DOHH2 (cell line): ENCODE results near the gene FAM98B.

Experiments
- H3F3A ChIP-seq: fragments of 200-600 bp; sonication (generic), shearing (Covaris generic); 2 replicates; pipeline ENCODE4 v1.6.0; 2016; ENCODE audit warnings: antibody characterized with exemption, mild to moderate bottlenecking; ENCODE audit not compliant: control insufficient read depth, insufficient read depth
- H3K27ac ChIP-seq: fragments of 200-600 bp; sonication (generic); 2 replicates; pipeline ENCODE4 v1.5.1; 2014; ENCODE audit warnings: low read depth, mild to moderate bottlenecking, low read length, moderate library complexity
- H3K27me3 ChIP-seq: fragments of 200-600 bp; sonication (generic); 2 replicates; pipeline ENCODE4 v1.6.1; 2014; ENCODE audit warnings: mild to moderate bottlenecking, low read length, mixed read lengths; ENCODE audit not compliant: control insufficient read depth
- H3K36me3 ChIP-seq: fragments of 200-600 bp; sonication (generic); 2 replicates; pipeline ENCODE4 v1.6.1; 2014; ENCODE audit warnings: mild to moderate bottlenecking, low read length, moderate library complexity, mixed read lengths; ENCODE audit not compliant: control insufficient read depth
- H3K4me1 ChIP-seq: fragments of 200-600 bp; sonication (generic); 2 replicates; pipeline ENCODE4 v1.6.1; 2014; ENCODE audit warnings: mild to moderate bottlenecking, low read length, mixed read lengths; ENCODE audit not compliant: control insufficient read depth
- H3K4me2 ChIP-seq: fragments of 200-600 bp; sonication (generic); 2 replicates; pipeline ENCODE4 v1.6.0; 2014; ENCODE audit warnings: mild to moderate bottlenecking, low read length, moderate library complexity
- H3K4me3 ChIP-seq: fragments of 200-600 bp; sonication (generic); 2 replicates; pipeline ENCODE4 v1.5.1; 2014; ENCODE audit warnings: mild to moderate bottlenecking, low read length, mixed read lengths
- H3K79me2 ChIP-seq: fragments of 200-600 bp; sonication (generic); 2 replicates; pipeline ENCODE4 v1.6.1; 2014; ENCODE audit warnings: mild to moderate bottlenecking, low read length, mixed read lengths; ENCODE audit not compliant: control insufficient read depth
- H3K9me2 ChIP-seq: fragments of 200-600 bp; sonication (generic); replicated peaks from 2 replicates; pipeline ENCODE4 v1.6.1; 2014; ENCODE audit warnings: mild to moderate bottlenecking, low read length, mixed read lengths; ENCODE audit not compliant: control insufficient read depth
- H3K9me3 ChIP-seq: fragments of 200-600 bp; sonication (generic); 2 replicates; pipeline ENCODE4 v1.6.1; 2014; ENCODE audit warnings: antibody characterized with exemption, low read length, mixed read lengths; ENCODE audit not compliant: control insufficient read depth, insufficient read depth
- H4K20me1 ChIP-seq: fragments of 200-600 bp; sonication (generic); 2 replicates; pipeline ENCODE4 v1.6.0; 2014; ENCODE audit warnings: low read depth, mild to moderate bottlenecking, antibody characterized with exemption, low read length, moderate library complexity; ENCODE audit not compliant: control insufficient read depth, insufficient read depth
- CTCF ChIP-seq: fragments of 200-600 bp; sonication (generic); IDR thresholded peaks from one replicate; pipeline ENCODE4 v1.5.1; 2014; ENCODE audit warnings: antibody characterized with exemption, mild to moderate bottlenecking, low read depth, low read length; ENCODE audit not compliant: poor library complexity, severe bottlenecking
- EZH2phosphoT487 ChIP-seq: fragments of 200-600 bp; sonication (generic); IDR thresholded peaks from 2 replicates; pipeline ENCODE4 v1.6.1; 2017; ENCODE audit warnings: borderline replicate concordance, mild to moderate bottlenecking, antibody characterized with exemption, low read length, moderate library complexity, mixed read lengths

FAM98B gene

GRCh38 chr15:38535491-38536200 is 81.7 kb downstream of the FAM98B start:
- Histone ChIP-seq H3K4me1 (no peaks in the 10 kb centered on the region), H3K36me3 (no peaks in the 10 kb centered on the region), H3K9me3 (no peaks in the 10 kb centered on the region), H3K79me2 (no peaks in the 10 kb centered on the region), H3K9me2 (no peaks in the 10 kb centered on the region), H3K27me3 (no peaks in the 10 kb centered on the region), H4K20me1 (no peaks in the 10 kb centered on the region), H3K4me2 (no peak overlapping the region), H3F3A (no peaks in the 10 kb centered on the region), H3K27ac (no peak overlapping the region), H3K4me3 (no peak overlapping the region)
- TF ChIP-seq CTCF (no peak), EZH2phosphoT487 (no peak)

- Histone ChIP-seq H3K4me1 (no peaks in the 10 kb centered on the region), H3K9me3 (no peaks in the 10 kb centered on the region), H4K20me1 (no peaks in the 10 kb centered on the region), H3K9me2 (no peaks in the 10 kb centered on the region), H3K4me3 (no peak overlapping the region), H3F3A (no peaks in the 10 kb centered on the region), H3K4me2 (no peak overlapping the region), H3K27me3 (no peaks in the 10 kb centered on the region), H3K27ac (no peak overlapping the region), H3K79me2 (no peaks in the 10 kb centered on the region), H3K36me3 (no peaks in the 10 kb centered on the region)
- TF ChIP-seq EZH2phosphoT487: no peak
- no peak for TF ChIP-seq CTCF
Observed at GRCh38 chr15:38536201-38536676, 82.3 kb downstream of the FAM98B start.
